ENCODE results near the gene RHBDL3.
"Not testable (repeated sequence)": the region's sequence is repeated elsewhere in the genome, so short reads cannot be mapped to it uniquely, and the experiment has no call there.

- not testable (repeated sequence) for TF ChIP-seq FOXP2 (optimal IDR thresholded peaks at IDR 0.05; ENCODE audit: control extremely low read depth, extremely low read length, insufficient read depth); POLR2AphosphoS5 (IDR thresholded peaks at IDR 0.05; ENCODE audit: borderline replicate concordance, low read depth, low read length); EZH2 (IDR thresholded peaks at IDR 0.05)
Measured at GRCh38 chr17:32352734-32353133, 87.1 kb downstream of the RHBDL3 start.
